Parathyroid adenoma (tissue), 2 donors: ENCODE data around the gene MGA.

ENCODE experiments used
- H2AFZ ChIP-seq: fragments of 300-600 bp; sonication (generic); one replicate; pipeline ENCODE4 v1.7.0; 2017; ENCODE audit warnings: antibody characterized with exemption, mild to moderate bottlenecking
- H3K27ac ChIP-seq: fragments of 300-600 bp; sonication (generic); one replicate; pipeline ENCODE4 v1.7.0; 2017
- H3K27me3 ChIP-seq: fragments of 300-600 bp; sonication (generic); one replicate; pipeline ENCODE4 v1.7.0; 2017; ENCODE audit warnings: low read length; ENCODE audit not compliant: control insufficient read depth, insufficient read depth
- H3K36me3 ChIP-seq: fragments of 300-600 bp; sonication (generic); one replicate; pipeline ENCODE4 v1.7.0; 2017; ENCODE audit warnings: low read length; ENCODE audit not compliant: control insufficient read depth, insufficient read depth
- H3K4me1 ChIP-seq: fragments of 300-600 bp; sonication (generic); one replicate; pipeline ENCODE4 v1.7.0; 2017; ENCODE audit warnings: control low read depth
- H3K4me2 ChIP-seq: fragments of 300-600 bp; sonication (generic); one replicate; pipeline ENCODE4 v1.7.0; 2017; ENCODE audit warnings: low read length
- H3K4me3 ChIP-seq: fragments of 300-600 bp; sonication (generic); one replicate; pipeline ENCODE4 v1.7.0; 2017; ENCODE audit warnings: low read depth, low read length
- H3K79me2 ChIP-seq: fragments of 300-600 bp; sonication (generic); one replicate; pipeline ENCODE4 v1.7.0; 2017; ENCODE audit warnings: control low read depth
- H3K9ac ChIP-seq: fragments of 300-600 bp; sonication (generic); one replicate; pipeline ENCODE4 v1.7.0; 2017; ENCODE audit warnings: mild to moderate bottlenecking
- H3K9me3 ChIP-seq: fragments of 300-600 bp; sonication (generic); one replicate; pipeline ENCODE4 v1.7.0; 2017; ENCODE audit warnings: low read length; ENCODE audit not compliant: control insufficient read depth
- CTCF ChIP-seq: fragments of 300-600 bp; sonication (generic); IDR thresholded peaks from one replicate; pipeline ENCODE4 v1.7.0; 2017; ENCODE audit warnings: antibody characterized with exemption, mild to moderate bottlenecking
- donor health status: primary hyperparathyroidism.

Gene MGA

GRCh38 chr15:41817327-41817726 is 157.1 kb downstream of the MGA start:
- Histone ChIP-seq H3K27ac (no peak overlapping the region), H3K4me2 (no peak overlapping the region), H3K9me3 (no peaks in the 10 kb centered on the region), H2AFZ (no peak overlapping the region), H3K4me3 (no peak overlapping the region), H3K9ac (no peak overlapping the region), H3K79me2 (no peaks in the 10 kb centered on the region), H3K27me3 (no peaks in the 10 kb centered on the region), H3K4me1 (no peaks in the 10 kb centered on the region), H3K36me3 (no peaks in the 10 kb centered on the region)
- TF ChIP-seq CTCF: no peak

- TF ChIP-seq CTCF: no peak
- Histone ChIP-seq H3K4me3 (no peak overlapping the region), H3K9me3 (no peaks in the 10 kb centered on the region), H3K36me3 (no peaks in the 10 kb centered on the region), H3K4me2 (no peak overlapping the region), H3K27ac (no peak overlapping the region), H3K9ac (no peak overlapping the region), H3K27me3 (no peaks in the 10 kb centered on the region), H2AFZ (no peak overlapping the region), H3K4me1 (no peaks in the 10 kb centered on the region), H3K79me2 (no peaks in the 10 kb centered on the region)
Observed at GRCh38 chr15:41817781-41818180, 157.6 kb downstream of the MGA start.

- Histone ChIP-seq H3K27me3 (no peaks in the 10 kb centered on the region), H2AFZ (no peak overlapping the region), H3K4me1 (no peaks in the 10 kb centered on the region), H3K27ac (no peak overlapping the region), H3K4me2 (no peak overlapping the region), H3K36me3 (no peaks in the 10 kb centered on the region), H3K9ac (no peak overlapping the region), H3K79me2 (no peaks in the 10 kb centered on the region), H3K4me3 (no peak overlapping the region), H3K9me3 (no peaks in the 10 kb centered on the region)
- TF ChIP-seq CTCF: no peak
Observed at GRCh38 chr15:41819455-41820050, 159.3 kb downstream of the MGA start.

- Histone ChIP-seq H3K27ac (no peak overlapping the region), H3K4me3 (no peak overlapping the region), H2AFZ (no peak overlapping the region), H3K27me3 (no peaks in the 10 kb centered on the region), H3K36me3 (no peaks in the 10 kb centered on the region), H3K9me3 (no peaks in the 10 kb centered on the region), H3K4me2 (no peak overlapping the region), H3K79me2 (no peaks in the 10 kb centered on the region), H3K4me1 (no peaks in the 10 kb centered on the region), H3K9ac (no peak overlapping the region)
- no peak for TF ChIP-seq CTCF
Observed at GRCh38 chr15:41820791-41821423, 160.7 kb downstream of the MGA start.

- H3K4me1 ChIP-seq: no peaks in the 10 kb centered on the region
- no peak overlapping the region for H3K4me2 ChIP-seq
- no peaks in the 10 kb centered on the region for H3K27me3 ChIP-seq
- no peak overlapping the region for H3K27ac ChIP-seq
- no peaks in the 10 kb centered on the region for H3K79me2 ChIP-seq
- H3K36me3 ChIP-seq: no peaks in the 10 kb centered on the region
- H3K9ac ChIP-seq: no peak overlapping the region
- no peaks in the 10 kb centered on the region for H3K9me3 ChIP-seq
- TF ChIP-seq CTCF: no peak
- no peak overlapping the region for H3K4me3 ChIP-seq
- H2AFZ ChIP-seq: no peak overlapping the region
Observed at GRCh38 chr15:41821831-41822230, 161.6 kb downstream of the MGA start.
